ENCODE results near the gene TMEM125. TPM values are rescaled to one million over a fixed set of nuclear protein-coding genes. Genes with fewer than 3 reads are reported as not detected.
A peak's percentile ranks its signal among the peaks of the same experiment; 100 is the strongest.

Gene TMEM125
- total RNA-seq, 2 donors from 2014 or later = 0.70 to 2.1 TPM

DNA sequence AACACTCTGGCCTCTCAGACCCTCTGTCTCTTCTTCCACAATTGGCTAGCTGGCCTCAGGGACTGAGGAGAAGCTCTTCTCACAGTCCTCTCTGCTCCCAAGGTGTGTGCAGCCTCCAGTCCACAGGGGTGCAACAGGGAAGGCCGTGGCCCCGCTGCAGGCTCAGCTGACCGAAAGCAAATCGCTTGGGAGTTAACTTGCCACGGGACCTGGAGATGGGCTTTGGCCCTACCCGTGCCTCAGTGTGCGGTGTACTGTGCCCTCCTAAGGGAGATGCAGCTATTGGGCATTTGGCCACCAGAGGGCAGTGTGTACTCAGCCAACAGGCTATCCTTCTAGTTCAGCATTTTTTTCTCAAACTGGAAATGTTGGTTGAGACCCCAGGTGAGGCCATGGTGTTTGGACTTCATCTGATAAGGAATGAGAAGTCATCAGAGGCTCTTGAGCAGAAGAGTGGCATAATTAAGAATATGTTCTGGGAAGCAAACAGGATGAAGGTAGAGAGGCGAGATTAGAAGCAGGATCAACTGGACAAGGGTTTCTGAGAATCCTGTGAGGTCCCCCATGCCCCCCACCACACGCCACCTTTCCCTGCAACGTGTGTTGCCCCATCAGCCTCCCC is 42.5 kb upstream of the TMEM125 start:
- H3K36me3 ChIP-seq = no peaks in the 10 kb centered on the region

DNA sequence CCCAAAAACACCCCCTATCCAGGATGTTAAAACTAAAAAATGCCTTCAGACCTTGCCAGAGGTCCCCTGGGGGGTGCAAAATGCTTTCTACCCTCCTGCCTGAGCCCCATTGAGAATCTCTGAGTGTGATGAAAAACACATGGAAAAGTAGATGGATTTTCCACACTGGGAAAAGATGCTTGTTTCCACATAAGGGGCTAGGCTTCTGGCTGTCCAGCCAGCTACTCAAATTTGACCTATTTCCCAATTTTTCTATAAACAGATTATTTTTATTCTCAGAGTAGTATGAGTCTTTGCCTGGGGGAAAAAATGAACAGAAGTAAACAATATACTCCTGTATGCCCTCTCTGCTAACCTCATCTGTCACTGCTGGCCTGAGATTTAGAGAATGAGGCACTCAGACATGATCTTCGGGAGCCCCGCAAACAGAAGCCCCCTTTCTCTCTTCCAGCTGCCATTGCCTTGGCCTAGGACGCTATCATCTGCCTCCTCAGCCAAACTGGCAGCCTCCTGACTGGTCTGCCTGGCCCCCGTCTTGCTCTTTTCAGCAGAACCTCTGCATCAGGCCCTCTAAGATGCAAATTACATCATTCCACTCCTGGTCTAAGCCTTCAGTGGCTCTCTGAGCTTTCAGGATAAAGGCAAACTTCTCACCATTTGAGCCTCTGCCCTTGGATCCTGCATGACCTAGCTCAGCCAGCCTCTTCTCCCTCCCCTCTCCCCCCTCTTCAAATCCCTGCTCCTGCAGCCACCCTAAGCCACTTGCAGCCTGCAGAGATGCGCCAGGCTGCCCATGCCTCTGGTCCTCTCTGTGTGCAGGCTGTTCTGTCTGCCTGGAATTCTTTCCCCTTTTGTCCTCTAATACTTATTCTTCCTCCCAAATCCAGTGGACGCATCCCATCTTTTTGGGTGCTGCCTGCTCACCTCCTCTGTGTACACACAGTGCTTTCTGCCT is 39.7 kb upstream of the TMEM125 start:
- Histone ChIP-seq H3K27me3 (no peaks in the 10 kb centered on the region), H3K4me1 (peaks cover 0 to 25% of the 10 kb centered on the region in 2 donors), H3K9me3 (no peaks in the 10 kb centered on the region), H3K27ac (no peak overlapping the region), H3K4me3 (no peak overlapping the region), H3K36me3 (no peaks in the 10 kb centered on the region)
- TF ChIP-seq, protein P1, sequence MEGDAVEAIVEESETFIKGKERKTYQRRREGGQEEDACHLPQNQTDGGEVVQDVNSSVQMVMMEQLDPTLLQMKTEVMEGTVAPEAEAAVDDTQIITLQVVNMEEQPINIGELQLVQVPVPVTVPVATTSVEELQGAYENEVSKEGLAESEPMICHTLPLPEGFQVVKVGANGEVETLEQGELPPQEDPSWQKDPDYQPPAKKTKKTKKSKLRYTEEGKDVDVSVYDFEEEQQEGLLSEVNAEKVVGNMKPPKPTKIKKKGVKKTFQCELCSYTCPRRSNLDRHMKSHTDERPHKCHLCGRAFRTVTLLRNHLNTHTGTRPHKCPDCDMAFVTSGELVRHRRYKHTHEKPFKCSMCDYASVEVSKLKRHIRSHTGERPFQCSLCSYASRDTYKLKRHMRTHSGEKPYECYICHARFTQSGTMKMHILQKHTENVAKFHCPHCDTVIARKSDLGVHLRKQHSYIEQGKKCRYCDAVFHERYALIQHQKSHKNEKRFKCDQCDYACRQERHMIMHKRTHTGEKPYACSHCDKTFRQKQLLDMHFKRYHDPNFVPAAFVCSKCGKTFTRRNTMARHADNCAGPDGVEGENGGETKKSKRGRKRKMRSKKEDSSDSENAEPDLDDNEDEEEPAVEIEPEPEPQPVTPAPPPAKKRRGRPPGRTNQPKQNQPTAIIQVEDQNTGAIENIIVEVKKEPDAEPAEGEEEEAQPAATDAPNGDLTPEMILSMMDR (IDR thresholded peaks at IDR 0.05) = no peak
- DNase-seq (ENCODE audit: low spot score) = peak; percentile 59

More for the DNA sequence above, 42.5 kb upstream of the TMEM125 start:
- Histone ChIP-seq H3K4me1 (peaks cover 0 to 1% of the 10 kb centered on the region in 2 donors), H3K27ac (no peak overlapping the region), H3K9me3 (no peaks in the 10 kb centered on the region), H3K4me3 (no peak overlapping the region), H3K27me3 (no peaks in the 10 kb centered on the region)
- TF ChIP-seq, protein P1 (IDR thresholded peaks at IDR 0.05) = peak; percentile 94 to 97
- peak; percentile 87 for DNase-seq (ENCODE audit: low spot score)

DNA sequence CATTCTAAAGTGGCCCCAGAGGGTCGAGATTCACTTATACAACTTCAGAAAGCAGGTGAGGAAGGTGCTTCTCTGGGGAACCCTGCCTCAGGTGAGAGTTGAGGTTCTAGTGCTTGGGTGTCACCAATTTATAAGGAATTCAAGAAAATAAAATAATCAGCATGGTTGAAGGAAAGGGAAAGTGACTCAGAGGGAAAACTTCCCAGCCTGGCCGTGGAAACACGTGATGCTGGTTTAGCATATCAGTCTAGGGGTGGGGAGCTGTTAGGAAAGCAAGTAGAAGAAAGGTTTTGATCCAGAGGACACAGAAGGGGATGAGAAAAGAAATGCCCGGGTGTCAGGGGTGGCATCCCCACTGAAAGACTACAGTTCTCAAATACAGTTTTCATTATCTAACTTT is 37.7 kb upstream of the TMEM125 start:
- peak; percentile 68 for DNase-seq (ENCODE audit: low spot score)
- H3K4me3 ChIP-seq = no peak overlapping the region
- no peaks in the 10 kb centered on the region for H3K36me3 ChIP-seq
- TF ChIP-seq, protein P1 (IDR thresholded peaks at IDR 0.05) = no peak
- peaks cover 0 to 36% of the 10 kb centered on the region in 2 donors for H3K4me1 ChIP-seq
- H3K9me3 ChIP-seq = no peaks in the 10 kb centered on the region
- peak overlapping the region in 1 of 2 donors; percentile 64 for H3K27ac ChIP-seq
- H3K27me3 ChIP-seq = no peaks in the 10 kb centered on the region

DNA sequence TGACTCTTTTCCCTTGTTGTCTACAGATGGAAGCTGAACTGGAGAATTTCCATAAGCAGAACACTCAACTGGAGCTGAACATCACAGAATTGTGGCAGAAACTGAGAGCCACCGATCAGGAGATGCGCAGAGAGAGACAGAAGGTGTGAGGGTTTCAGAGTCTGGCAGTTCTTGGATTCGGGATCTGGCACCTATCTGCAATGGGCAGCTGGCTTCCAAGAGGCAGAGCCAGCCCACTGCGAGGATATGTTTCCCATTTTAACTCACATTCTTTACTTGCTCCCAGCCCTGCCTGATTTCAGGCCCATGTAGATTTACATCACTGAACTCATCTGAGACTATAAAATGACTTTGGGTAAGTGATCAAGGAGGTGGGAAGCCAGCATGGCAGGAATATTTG is 37.3 kb upstream of the TMEM125 start:
- TF ChIP-seq, protein P1 (IDR thresholded peaks at IDR 0.05) = no peak
- DNase-seq (ENCODE audit: low spot score) = peak; percentile 47
- Histone ChIP-seq H3K36me3 (no peaks in the 10 kb centered on the region), H3K4me1 (peaks cover 0 to 36% of the 10 kb centered on the region in 2 donors), H3K4me3 (no peak overlapping the region), H3K27ac (peak overlapping the region in 1 of 2 donors; percentile 64), H3K27me3 (no peaks in the 10 kb centered on the region), H3K9me3 (no peaks in the 10 kb centered on the region)

DNA sequence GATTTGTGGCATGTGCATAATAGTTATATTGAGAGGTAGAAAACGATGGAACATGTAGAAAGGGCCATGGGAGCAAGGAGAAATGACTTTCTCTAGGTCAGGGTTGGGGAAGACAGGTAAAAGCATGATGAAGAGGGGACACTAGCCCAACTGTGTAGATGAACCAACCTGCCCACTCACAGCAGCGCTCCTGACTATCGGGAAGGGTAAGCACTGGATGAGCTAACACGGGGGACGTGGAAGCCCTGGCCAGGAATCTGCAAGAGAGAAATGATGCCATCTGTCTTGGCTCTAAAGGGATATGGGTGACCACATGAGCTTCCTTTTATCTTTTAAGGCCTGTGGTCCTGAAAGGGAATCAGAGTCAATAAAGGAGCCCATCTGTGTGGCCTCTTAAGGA is 36.2 kb upstream of the TMEM125 start:
- Histone ChIP-seq H3K27me3 (no peaks in the 10 kb centered on the region), H3K27ac (no peak overlapping the region), H3K36me3 (no peaks in the 10 kb centered on the region), H3K4me3 (no peak overlapping the region), H3K4me1 (peaks cover 0 to 41% of the 10 kb centered on the region in 2 donors), H3K9me3 (no peaks in the 10 kb centered on the region)
- DNase-seq (ENCODE audit: low spot score) = peak; percentile 13
- TF ChIP-seq, protein P1 (IDR thresholded peaks at IDR 0.05) = no peak
